ENCODE measurements around the gene TMEM161A. TPM values are rescaled to one million over a fixed set of nuclear protein-coding genes. Genes with fewer than 3 reads are reported as not detected.

Gene TMEM161A
- total RNA-seq, 1 donor from 2014 or later: 25.3 TPM

DNA sequence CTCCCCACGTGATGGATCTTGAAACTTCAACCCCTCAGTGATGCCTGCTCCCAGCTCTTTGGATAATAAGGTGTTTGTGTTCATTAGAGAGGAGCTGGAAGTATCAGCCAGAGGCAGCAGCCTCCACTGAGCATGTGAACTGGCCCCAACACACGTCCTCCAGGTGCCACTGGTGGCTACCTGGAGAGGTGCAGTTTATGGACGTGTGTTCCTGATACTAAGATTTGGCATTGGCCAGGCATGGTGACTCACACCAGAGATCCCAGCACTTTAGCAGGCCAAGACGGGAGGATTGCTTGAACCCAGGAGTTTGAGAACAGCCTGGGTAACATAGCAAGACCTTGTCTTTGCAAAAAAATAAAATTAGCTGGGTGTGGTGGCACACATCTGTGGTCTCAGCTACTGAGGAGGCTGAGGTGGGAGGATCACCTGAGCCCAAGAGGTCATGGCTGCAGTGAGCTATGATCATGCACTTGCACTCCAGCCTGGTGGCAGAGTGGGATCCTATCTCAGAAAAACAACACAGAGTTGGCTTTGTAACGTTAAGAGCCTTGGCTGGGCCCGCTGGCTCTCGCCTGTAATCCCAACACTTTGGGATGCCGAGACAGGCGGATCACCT, 40.1 kb downstream of the TMEM161A start:
- no peak for DNase-seq (ENCODE audit: low read depth)

GRCh38 chr19:19096641-19097627, 41.3 kb downstream of the TMEM161A start:
- peak; percentile 61 for DNase-seq (ENCODE audit: low read depth)

- DNase-seq (ENCODE audit: low read depth): peak; percentile 28
These were observed 42.6 kb downstream of the TMEM161A start for GRCh38 chr19:19095691-19096090.

DNA sequence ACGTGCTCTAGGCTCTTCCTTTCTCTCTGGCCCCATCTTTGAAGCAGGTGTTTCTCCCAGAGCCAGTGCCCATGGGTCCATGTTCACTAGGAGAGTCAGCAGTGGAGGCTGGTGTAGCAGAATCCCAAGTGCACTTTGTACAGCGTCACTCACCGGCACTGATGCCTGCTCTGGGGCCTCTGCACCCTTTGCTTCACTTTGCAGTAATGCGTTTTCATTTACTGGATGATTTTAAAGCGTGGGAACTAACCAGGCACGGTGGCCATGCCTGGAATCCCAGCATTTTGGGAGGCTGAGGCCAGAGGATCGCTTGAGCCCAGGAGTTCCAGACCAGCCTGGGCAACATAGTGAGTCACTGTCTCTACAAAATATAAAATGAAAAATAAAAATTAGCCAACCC, 43.8 kb downstream of the TMEM161A start:
- no peak for DNase-seq (ENCODE audit: low read depth)

GRCh38 chr19:19087676-19088075, 50.6 kb downstream of the TMEM161A start:
- DNase-seq (ENCODE audit: low read depth): no peak

- no peak for DNase-seq (ENCODE audit: low read depth)
These were observed 54.7 kb downstream of the TMEM161A start for GRCh38 chr19:19083413-19084178.

GRCh38 chr19:19081642-19082151, 56.6 kb downstream of the TMEM161A start:
- no peak for DNase-seq (ENCODE audit: low read depth)

GRCh38 chr19:19079571-19079970, 58.7 kb downstream of the TMEM161A start:
- DNase-seq (ENCODE audit: low read depth): no peak

DNA sequence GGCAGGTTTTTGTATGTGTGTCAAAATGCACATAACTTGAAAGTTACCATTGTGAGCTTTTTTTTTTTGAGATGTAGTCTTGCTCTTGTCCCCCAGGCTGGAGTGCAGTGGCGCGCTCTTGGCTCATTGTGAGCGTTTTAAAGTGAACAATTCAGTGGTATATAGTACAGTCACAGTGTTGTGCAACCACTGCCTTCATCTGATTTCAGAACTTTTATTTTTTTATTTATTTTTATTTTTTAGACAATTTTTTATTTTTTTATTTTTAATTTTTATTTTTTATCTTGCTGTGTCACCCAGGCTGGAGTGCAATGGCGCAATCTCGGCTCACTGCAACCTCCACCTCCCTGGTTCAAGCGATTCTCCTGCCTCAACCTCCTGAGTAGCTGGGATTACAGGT, 59.5 kb downstream of the TMEM161A start:
- DNase-seq (ENCODE audit: low read depth): no peak

DNA sequence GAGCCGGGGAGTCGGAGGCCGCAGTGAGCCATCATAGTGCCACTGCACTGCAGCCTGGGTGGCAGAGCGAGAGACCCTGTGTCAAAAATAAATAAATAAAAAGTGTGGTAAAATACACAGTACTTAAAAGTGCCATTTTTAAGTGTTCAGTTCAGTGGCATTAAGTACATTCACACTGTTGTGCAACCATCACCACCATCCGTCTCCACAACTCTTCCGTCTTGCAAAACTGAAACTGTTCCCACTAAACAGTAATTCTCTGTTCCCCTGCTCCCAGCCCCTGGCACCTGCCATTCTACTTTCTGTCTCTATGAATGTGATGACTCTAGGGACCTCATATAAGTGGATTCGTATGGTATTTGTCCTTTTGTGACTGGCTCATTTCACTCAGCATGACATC, 61.2 kb downstream of the TMEM161A start:
- no peak for DNase-seq (ENCODE audit: low read depth)

DNA sequence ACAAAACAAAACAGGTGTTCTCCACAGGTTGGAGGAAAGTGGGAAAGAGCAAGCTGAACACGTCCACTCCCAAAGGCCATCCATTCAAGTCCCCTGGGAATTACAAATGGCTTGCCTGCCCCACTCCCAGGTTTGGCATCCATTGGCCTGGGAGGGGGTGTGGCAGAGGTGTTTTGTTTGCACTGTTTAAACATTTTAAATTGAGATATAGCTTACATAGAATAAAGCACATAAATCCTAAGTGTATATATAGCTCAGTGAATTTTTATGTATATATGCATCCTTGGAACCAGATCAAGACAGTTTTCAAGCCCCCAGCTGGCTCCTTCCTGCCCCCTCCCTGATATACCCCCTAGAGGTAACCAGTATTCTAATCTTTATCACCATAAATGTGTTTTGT, 61.8 kb downstream of the TMEM161A start:
- no peak for DNase-seq (ENCODE audit: low read depth)

- DNase-seq (ENCODE audit: low read depth): no peak
These were observed 63.2 kb downstream of the TMEM161A start for GRCh38 chr19:19075126-19075525.

DNA sequence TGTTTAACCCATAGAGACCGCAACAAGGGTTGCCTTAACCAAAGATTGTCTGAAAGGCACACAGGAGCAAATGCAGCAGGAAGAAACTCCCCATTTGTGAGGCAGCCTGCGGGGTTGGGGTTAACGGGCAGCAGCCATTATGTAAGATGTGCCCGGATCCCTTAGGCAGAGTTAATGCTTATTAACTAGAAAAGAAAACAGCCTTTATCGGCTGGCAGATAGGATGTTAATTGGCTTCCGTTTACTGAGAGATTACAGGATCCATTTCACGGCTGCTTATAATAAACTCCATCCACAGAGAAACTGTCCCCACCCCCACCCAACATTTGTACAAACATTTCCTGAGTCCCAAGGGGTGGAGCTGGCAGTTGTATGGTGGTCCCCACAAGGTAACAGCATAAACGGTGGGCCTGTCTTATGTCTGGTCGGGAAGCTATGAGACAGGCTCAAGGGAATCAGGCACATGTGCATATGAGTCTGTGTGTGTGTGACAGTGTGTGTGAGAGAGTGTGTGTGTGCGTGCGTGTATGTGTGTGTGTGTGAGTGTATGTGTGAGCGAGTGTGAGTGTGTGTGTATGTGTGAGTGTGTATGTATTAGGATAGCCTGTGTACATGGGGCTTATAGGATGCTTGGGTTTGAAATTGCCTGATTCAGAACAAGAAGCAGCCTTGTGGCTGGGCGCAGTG, 63.9 kb downstream of the TMEM161A start:
- no peak for DNase-seq (ENCODE audit: low read depth)

GRCh38 chr19:19071897-19072296, 66.4 kb downstream of the TMEM161A start:
- no peak for DNase-seq (ENCODE audit: low read depth)

Other genes with a start within 250 kb of the TMEM161A start
- gene CERS1, start 242.3 kb downstream of the TMEM161A start, total RNA-seq: 0.40 and 1.0 TPM in 2 replicates
- 148 and 224 TPM in 2 replicates for gene COPE, start 219.1 kb downstream of the TMEM161A start, total RNA-seq
- gene DDX49, start 218.8 kb downstream of the TMEM161A start, total RNA-seq: 45.0 and 58.3 TPM in 2 replicates
- gene HOMER3, start 197.3 kb downstream of the TMEM161A start, total RNA-seq: 83.2 and 93.7 TPM in 2 replicates
- 20.3 and 59.9 TPM in 2 replicates for gene SUGP2, start 105.0 kb downstream of the TMEM161A start, total RNA-seq
- 41.5 and 62.3 TPM in 2 replicates for gene ARMC6, start 104.9 kb downstream of the TMEM161A start, total RNA-seq
- 1.2 and 4.5 TPM in 2 replicates for gene SLC25A42, start 74.5 kb downstream of the TMEM161A start, total RNA-seq
- gene MEF2B, start 31.8 kb upstream of the TMEM161A start, total RNA-seq: 0.20 TPM in 1 of 2 replicates, not detected in the other
- 18.9 and 26.6 TPM in 2 replicates for gene BORCS8, start 53.7 kb upstream of the TMEM161A start, total RNA-seq
- 40.9 and 78.5 TPM in 2 replicates for gene RFXANK, start 53.8 kb upstream of the TMEM161A start, total RNA-seq
- gene NR2C2AP, start 64.9 kb upstream of the TMEM161A start, total RNA-seq: 8.2 and 19.4 TPM in 2 replicates
- gene NCAN, start 73.5 kb upstream of the TMEM161A start, total RNA-seq: not detected in 2 replicates
- 0.20 TPM in 1 of 2 replicates, not detected in the other for gene TM6SF2, start 134.8 kb upstream of the TMEM161A start, total RNA-seq
- 12.7 and 21.4 TPM in 2 replicates for gene SUGP1, start 182.0 kb upstream of the TMEM161A start, total RNA-seq
- gene MAU2, start 182.4 kb upstream of the TMEM161A start, total RNA-seq: 14.1 and 38.6 TPM in 2 replicates